ENCODE data around the gene KREMEN1.

DNA sequence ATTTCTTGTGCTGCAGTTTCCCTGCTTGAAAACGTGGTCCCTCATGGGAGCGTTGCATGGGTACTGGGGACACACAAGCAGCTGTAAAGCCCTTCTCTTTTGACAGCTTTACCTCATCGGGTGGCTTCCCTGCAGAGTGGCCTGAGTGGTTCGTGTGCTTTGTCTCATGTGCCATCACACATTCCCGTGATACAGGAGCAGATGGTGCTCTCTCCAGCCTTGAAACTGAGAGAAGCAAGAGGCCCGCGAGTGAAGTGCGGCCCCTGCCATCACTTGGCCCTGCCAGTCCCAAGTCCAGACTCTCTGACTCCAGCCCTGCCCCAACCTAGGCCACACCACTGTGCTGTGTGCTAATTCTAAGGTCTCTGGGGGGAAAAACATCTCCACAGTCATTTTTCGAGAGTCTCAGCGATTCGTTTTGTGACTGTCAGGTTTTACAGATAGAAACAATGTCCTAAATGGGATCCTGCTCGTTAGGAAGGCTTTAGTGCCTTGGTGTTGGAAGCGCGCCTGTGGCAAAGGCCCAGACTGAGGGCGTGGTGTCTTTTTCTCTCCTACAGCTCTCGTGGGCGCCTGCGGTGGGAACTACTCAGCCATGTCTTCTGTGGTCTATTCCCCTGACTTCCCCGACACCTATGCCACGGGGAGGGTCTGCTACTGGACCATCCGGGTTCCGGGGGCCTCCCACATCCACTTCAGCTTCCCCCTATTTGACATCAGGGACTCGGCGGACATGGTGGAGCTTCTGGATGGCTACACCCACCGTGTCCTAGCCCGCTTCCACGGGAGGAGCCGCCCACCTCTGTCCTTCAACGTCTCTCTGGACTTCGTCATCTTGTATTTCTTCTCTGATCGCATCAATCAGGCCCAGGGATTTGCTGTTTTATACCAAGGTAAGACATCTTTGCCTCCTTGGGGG is 64.2 kb downstream of the KREMEN1 start:
- TF ChIP-seq, protein P1, sequence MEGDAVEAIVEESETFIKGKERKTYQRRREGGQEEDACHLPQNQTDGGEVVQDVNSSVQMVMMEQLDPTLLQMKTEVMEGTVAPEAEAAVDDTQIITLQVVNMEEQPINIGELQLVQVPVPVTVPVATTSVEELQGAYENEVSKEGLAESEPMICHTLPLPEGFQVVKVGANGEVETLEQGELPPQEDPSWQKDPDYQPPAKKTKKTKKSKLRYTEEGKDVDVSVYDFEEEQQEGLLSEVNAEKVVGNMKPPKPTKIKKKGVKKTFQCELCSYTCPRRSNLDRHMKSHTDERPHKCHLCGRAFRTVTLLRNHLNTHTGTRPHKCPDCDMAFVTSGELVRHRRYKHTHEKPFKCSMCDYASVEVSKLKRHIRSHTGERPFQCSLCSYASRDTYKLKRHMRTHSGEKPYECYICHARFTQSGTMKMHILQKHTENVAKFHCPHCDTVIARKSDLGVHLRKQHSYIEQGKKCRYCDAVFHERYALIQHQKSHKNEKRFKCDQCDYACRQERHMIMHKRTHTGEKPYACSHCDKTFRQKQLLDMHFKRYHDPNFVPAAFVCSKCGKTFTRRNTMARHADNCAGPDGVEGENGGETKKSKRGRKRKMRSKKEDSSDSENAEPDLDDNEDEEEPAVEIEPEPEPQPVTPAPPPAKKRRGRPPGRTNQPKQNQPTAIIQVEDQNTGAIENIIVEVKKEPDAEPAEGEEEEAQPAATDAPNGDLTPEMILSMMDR (IDR thresholded peaks at IDR 0.05 in 2 of 3, conservative IDR thresholded peaks at IDR 0.05 in 1 of 3; ENCODE audit: borderline replicate concordance in 1 of 3, insufficient read depth in 1 of 3, low read depth in 2 of 3, low read length in 2 of 3) = no peak
- TF ChIP-seq, protein P2, sequence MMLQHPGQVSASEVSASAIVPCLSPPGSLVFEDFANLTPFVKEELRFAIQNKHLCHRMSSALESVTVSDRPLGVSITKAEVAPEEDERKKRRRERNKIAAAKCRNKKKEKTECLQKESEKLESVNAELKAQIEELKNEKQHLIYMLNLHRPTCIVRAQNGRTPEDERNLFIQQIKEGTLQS (IDR thresholded peaks at IDR 0.05) = no peak
- no peak for TF ChIP-seq POLR2A (IDR thresholded peaks at IDR 0.05; ENCODE audit: borderline replicate concordance, extremely low read depth, insufficient read depth, insufficient read length)
- TF ChIP-seq YY1 (IDR thresholded peaks at IDR 0.05; ENCODE audit: extremely low read depth, insufficient replicate concordance, low read depth, low read length) = no peak
- TF ChIP-seq EZH2 (IDR thresholded peaks at IDR 0.05) = no peak
- no peak for TF ChIP-seq FOSL1 (IDR thresholded peaks at IDR 0.05; ENCODE audit: low read depth)
- TF ChIP-seq, protein P3, sequence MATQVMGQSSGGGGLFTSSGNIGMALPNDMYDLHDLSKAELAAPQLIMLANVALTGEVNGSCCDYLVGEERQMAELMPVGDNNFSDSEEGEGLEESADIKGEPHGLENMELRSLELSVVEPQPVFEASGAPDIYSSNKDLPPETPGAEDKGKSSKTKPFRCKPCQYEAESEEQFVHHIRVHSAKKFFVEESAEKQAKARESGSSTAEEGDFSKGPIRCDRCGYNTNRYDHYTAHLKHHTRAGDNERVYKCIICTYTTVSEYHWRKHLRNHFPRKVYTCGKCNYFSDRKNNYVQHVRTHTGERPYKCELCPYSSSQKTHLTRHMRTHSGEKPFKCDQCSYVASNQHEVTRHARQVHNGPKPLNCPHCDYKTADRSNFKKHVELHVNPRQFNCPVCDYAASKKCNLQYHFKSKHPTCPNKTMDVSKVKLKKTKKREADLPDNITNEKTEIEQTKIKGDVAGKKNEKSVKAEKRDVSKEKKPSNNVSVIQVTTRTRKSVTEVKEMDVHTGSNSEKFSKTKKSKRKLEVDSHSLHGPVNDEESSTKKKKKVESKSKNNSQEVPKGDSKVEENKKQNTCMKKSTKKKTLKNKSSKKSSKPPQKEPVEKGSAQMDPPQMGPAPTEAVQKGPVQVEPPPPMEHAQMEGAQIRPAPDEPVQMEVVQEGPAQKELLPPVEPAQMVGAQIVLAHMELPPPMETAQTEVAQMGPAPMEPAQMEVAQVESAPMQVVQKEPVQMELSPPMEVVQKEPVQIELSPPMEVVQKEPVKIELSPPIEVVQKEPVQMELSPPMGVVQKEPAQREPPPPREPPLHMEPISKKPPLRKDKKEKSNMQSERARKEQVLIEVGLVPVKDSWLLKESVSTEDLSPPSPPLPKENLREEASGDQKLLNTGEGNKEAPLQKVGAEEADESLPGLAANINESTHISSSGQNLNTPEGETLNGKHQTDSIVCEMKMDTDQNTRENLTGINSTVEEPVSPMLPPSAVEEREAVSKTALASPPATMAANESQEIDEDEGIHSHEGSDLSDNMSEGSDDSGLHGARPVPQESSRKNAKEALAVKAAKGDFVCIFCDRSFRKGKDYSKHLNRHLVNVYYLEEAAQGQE (IDR thresholded peaks at IDR 0.05; ENCODE audit: low read depth) = no peak
- no peak for TF ChIP-seq JUND (IDR thresholded peaks at IDR 0.05)
- no peak for TF ChIP-seq RAD21 (IDR thresholded peaks at IDR 0.05; ENCODE audit: low read depth)
- TF ChIP-seq POLR2AphosphoS5 (IDR thresholded peaks at IDR 0.05; ENCODE audit: low read depth, low read length) = no peak
